ENCODE measurements around the gene ASTN2.
"Not testable (repeated sequence)": the region's sequence is repeated elsewhere in the genome, so short reads cannot be mapped to it uniquely, and the experiment has no call there.

ASTN2 gene

GRCh38 chr9:116861321-116861720 is 553.5 kb downstream of the ASTN2 start:
- no peak for DNase-seq (ENCODE audit: low read depth)

GRCh38 chr9:116860509-116861120 is 554.2 kb downstream of the ASTN2 start:
- DNase-seq (ENCODE audit: low read depth): no peak

- no peak for DNase-seq (ENCODE audit: low read depth)
Measured at GRCh38 chr9:116859763-116860162, 555.1 kb downstream of the ASTN2 start.

- no peak for DNase-seq (ENCODE audit: low read depth)
Measured at GRCh38 chr9:116857321-116857720, 557.5 kb downstream of the ASTN2 start.

GRCh38 chr9:116855881-116856662 is 558.8 kb downstream of the ASTN2 start:
- no peak for DNase-seq (ENCODE audit: low read depth)

GRCh38 chr9:116849721-116850120 is 565.1 kb downstream of the ASTN2 start:
- no peak for DNase-seq (ENCODE audit: low read depth)

- DNase-seq (ENCODE audit: low read depth): no peak
Measured at GRCh38 chr9:116844621-116845020, 570.2 kb downstream of the ASTN2 start.

GRCh38 chr9:116843863-116844620 is 570.8 kb downstream of the ASTN2 start:
- no peak for DNase-seq (ENCODE audit: low read depth)

- DNase-seq (ENCODE audit: low read depth): no peak
Measured at GRCh38 chr9:116842658-116843057, 572.2 kb downstream of the ASTN2 start.

GRCh38 chr9:116838468-116838867 is 576.4 kb downstream of the ASTN2 start:
- DNase-seq (ENCODE audit: low read depth): not testable (repeated sequence)

- DNase-seq (ENCODE audit: low read depth): no peak
Measured at GRCh38 chr9:116837018-116837989, 577.6 kb downstream of the ASTN2 start.

GRCh38 chr9:116830321-116830720 is 584.5 kb downstream of the ASTN2 start:
- DNase-seq (ENCODE audit: low read depth): not testable (repeated sequence)

- no peak for DNase-seq (ENCODE audit: low read depth)
Measured at GRCh38 chr9:116821633-116822229, 593.1 kb downstream of the ASTN2 start.

GRCh38 chr9:116819116-116819515 is 595.7 kb downstream of the ASTN2 start:
- DNase-seq (ENCODE audit: low read depth): no peak

GRCh38 chr9:116817762-116818161 is 597.1 kb downstream of the ASTN2 start:
- no peak for DNase-seq (ENCODE audit: low read depth)

GRCh38 chr9:116816484-116816883 is 598.4 kb downstream of the ASTN2 start:
- DNase-seq (ENCODE audit: low read depth): no peak

GRCh38 chr9:116815835-116816234 is 599.0 kb downstream of the ASTN2 start:
- DNase-seq (ENCODE audit: low read depth): no peak

- no peak for DNase-seq (ENCODE audit: low read depth)
Measured at GRCh38 chr9:116813031-116813300, 601.9 kb downstream of the ASTN2 start.

- DNase-seq (ENCODE audit: low read depth): no peak
Measured at GRCh38 chr9:116812231-116813030, 602.4 kb downstream of the ASTN2 start.

GRCh38 chr9:116809656-116810055 is 605.2 kb downstream of the ASTN2 start:
- no peak for DNase-seq (ENCODE audit: low read depth)

- DNase-seq (ENCODE audit: low read depth): no peak
Measured at GRCh38 chr9:116806075-116806474, 608.8 kb downstream of the ASTN2 start.

Measured in HS-27A (cell line).